ENCODE results near the gene FHAD1. TPM values are rescaled to one million over a fixed set of nuclear protein-coding genes. Genes with fewer than 3 reads are reported as not detected.

The FHAD1 gene
- total and polyA plus RNA-seq, 2 donors (not counting 1 experiment from before 2014, with no cell fraction given), result not detected

GRCh38 chr1:15385420-15385819 is 138.4 kb downstream of the FHAD1 start:
- ChIA-PET POLR2A (interaction anchor here (0.5 kb wide), 1 partner anchor 63 kb away, joined by 10 read pairs; no protein-coding TSS in a partner anchor), CTCF (interaction anchor here (0.9 to 1.8 kb wide), 3 partner anchors 16 to 62 kb away, joined by 3 to 8 read pairs (median 5); no protein-coding TSS in a partner anchor)
- no peak overlapping the region for H3K27ac ChIP-seq (ENCODE audit: low read length in 2 of 2)
- peaks cover 24% of the 10 kb centered on the region for H3K4me1 Mint-ChIP-seq
- DNase-seq (no peak), ATAC-seq (ENCODE audit: low read depth) (no peak)
- no peaks in the 10 kb centered on the region for H3K9me3 ChIP-seq (ENCODE audit: control extremely low read depth in 1 of 3, control insufficient read depth in 2 of 3, insufficient read depth in 1 of 3, low read length in 2 of 3)
- H3K4me1 ChIP-seq (ENCODE audit: control insufficient read depth in 2 of 2, insufficient read depth in 2 of 2, low read length in 2 of 2), result peaks cover 7 to 23% of the 10 kb centered on the region in 2 donors
- peaks cover 0 to 9% (median 7%) of the 10 kb centered on the region in 4 experiments for H3K27me3 ChIP-seq (replicated peaks in 1 of 4; ENCODE audit: control extremely low read depth in 1 of 4, control insufficient read depth in 3 of 4, insufficient read depth in 4 of 4, low read length in 3 of 4)
- no peak for TF ChIP-seq EZH2 (IDR thresholded peaks at IDR 0.05; ENCODE audit: borderline replicate concordance, insufficient read depth, low read depth, low read length, poor library complexity, severe bottlenecking)
- TF ChIP-seq CTCF (IDR thresholded peaks at IDR 0.05), result no peak
- H3K79me2 ChIP-seq (ENCODE audit: control insufficient read depth, insufficient read depth, low read length), result no peaks in the 10 kb centered on the region
- no peaks in the 10 kb centered on the region for H3K36me3 ChIP-seq (replicated peaks in 1 of 2; ENCODE audit: control extremely low read depth in 1 of 2, control insufficient read depth in 1 of 2, extremely low read depth in 1 of 2, insufficient read depth in 2 of 2, low read length in 1 of 2)
- H3K27ac Mint-ChIP-seq, result no peak overlapping the region
- peak overlapping the region; percentile 56 for H3K4me2 ChIP-seq (replicated peaks; ENCODE audit: low read depth, low read length, poor library complexity, severe bottlenecking)
- no peaks in the 10 kb centered on the region for H4K20me1 ChIP-seq (ENCODE audit: control insufficient read depth, insufficient read depth, low read length, poor library complexity, severe bottlenecking)
- peak overlapping the region; percentile 41 for H3K4me3 Mint-ChIP-seq
- no peaks in the 10 kb centered on the region for H3K9me3 Mint-ChIP-seq (ENCODE audit: insufficient read depth)
- no peak overlapping the region for H3K9ac ChIP-seq (ENCODE audit: low read length)
- WGBS (ENCODE audit: insufficient coverage), result 100% methylated on average over 1 of the region's 3 CpGs
- peaks cover 13% of the 10 kb centered on the region for H3K27me3 Mint-ChIP-seq
- no peak overlapping the region for H2AFZ ChIP-seq (ENCODE audit: insufficient read depth, low read depth, low read length, poor library complexity, severe bottlenecking)
- intact Hi-C loops (cut with micrococcal nuclease), result no loop called here
- no peak overlapping the region for H3K4me3 ChIP-seq (ENCODE audit: control extremely low read depth in 1 of 5, extremely low read depth in 1 of 5, insufficient read depth in 1 of 5, low read depth in 2 of 5, low read length in 4 of 5)

- H4K20me1 ChIP-seq (ENCODE audit: control insufficient read depth, insufficient read depth, low read length, poor library complexity, severe bottlenecking), result no peaks in the 10 kb centered on the region
- CTCF ChIA-PET, result interaction anchor here (0.9 to 1.8 kb wide), 4 partner anchors 15 to 71 kb away, joined by 3 to 8 read pairs (median 4); no protein-coding TSS in a partner anchor
- H3K27ac ChIP-seq (ENCODE audit: low read length in 2 of 2), result no peak overlapping the region
- DNase-seq (peak; percentile 34), ATAC-seq (ENCODE audit: low read depth) (no peak)
- H3K4me2 ChIP-seq (replicated peaks; ENCODE audit: low read depth, low read length, poor library complexity, severe bottlenecking), result peak overlapping the region; percentile 56
- peak overlapping the region; percentile 21 for H3K9ac ChIP-seq (ENCODE audit: low read length)
- H3K79me2 ChIP-seq (ENCODE audit: control insufficient read depth, insufficient read depth, low read length), result no peaks in the 10 kb centered on the region
- H3K36me3 ChIP-seq (replicated peaks in 1 of 2; ENCODE audit: control extremely low read depth in 1 of 2, control insufficient read depth in 1 of 2, extremely low read depth in 1 of 2, insufficient read depth in 2 of 2, low read length in 1 of 2), result no peaks in the 10 kb centered on the region
- no peaks in the 10 kb centered on the region for H3K9me3 ChIP-seq (ENCODE audit: control extremely low read depth in 1 of 3, control insufficient read depth in 2 of 3, insufficient read depth in 1 of 3, low read length in 2 of 3)
- 29% methylated on average over 16 of the region's 17 CpGs for WGBS (ENCODE audit: insufficient coverage)
- intact Hi-C loops (cut with micrococcal nuclease), result no loop called here
- H3K4me1 ChIP-seq (ENCODE audit: control insufficient read depth in 2 of 2, insufficient read depth in 2 of 2, low read length in 2 of 2), result peaks cover 7 to 23% of the 10 kb centered on the region in 2 donors
- Mint-ChIP-seq H3K4me1 (peaks cover 24% of the 10 kb centered on the region), H3K9me3 (ENCODE audit: insufficient read depth) (no peaks in the 10 kb centered on the region), H3K27ac (no peak overlapping the region), H3K4me3 (peak overlapping the region; percentile 69), H3K27me3 (peaks cover 18% of the 10 kb centered on the region)
- no peak for TF ChIP-seq EZH2 (IDR thresholded peaks at IDR 0.05; ENCODE audit: borderline replicate concordance, insufficient read depth, low read depth, low read length, poor library complexity, severe bottlenecking)
- TF ChIP-seq CTCF (IDR thresholded peaks at IDR 0.05), result no peak
- POLR2A ChIA-PET, result no interaction called here
- H2AFZ ChIP-seq (ENCODE audit: insufficient read depth, low read depth, low read length, poor library complexity, severe bottlenecking), result peak overlapping the region; percentile 41
- H3K27me3 ChIP-seq (replicated peaks in 1 of 4; ENCODE audit: control extremely low read depth in 1 of 4, control insufficient read depth in 3 of 4, insufficient read depth in 4 of 4, low read length in 3 of 4), result peaks cover 0 to 9% (median 7%) of the 10 kb centered on the region in 4 experiments
- H3K4me3 ChIP-seq (ENCODE audit: control extremely low read depth in 1 of 5, extremely low read depth in 1 of 5, insufficient read depth in 1 of 5, low read depth in 2 of 5, low read length in 4 of 5), result peak overlapping the region in 3 of 5 experiments; percentile 3 to 21 (median 5)
Observed at GRCh38 chr1:15386164-15386749, 139.2 kb downstream of the FHAD1 start.
